H9 (cell line): ENCODE data around the gene SETD3. TPM values are rescaled to one million over a fixed set of nuclear protein-coding genes. Genes with fewer than 3 reads are reported as not detected.
A peak's percentile ranks its signal among the peaks of the same experiment; 100 is the strongest.

ENCODE experiments used
- DNase-seq: peaks from one replicate; pipeline ENCODE4 v3.0.0-alpha.2; 2017
- H2AFZ ChIP-seq: one replicate; pipeline ENCODE4 v1.6.1; 2013; ENCODE audit warnings: mild to moderate bottlenecking, low read length, control low read depth, moderate library complexity
- H2AK5ac ChIP-seq: 2 replicates; pipeline ENCODE4 v1.6.1; 2013; ENCODE audit warnings: low read length, control low read depth, mixed read lengths; ENCODE audit not compliant: insufficient read length
- H2BK120ac ChIP-seq: one replicate; pipeline ENCODE4 v1.6.1; 2013; ENCODE audit warnings: low read depth, mild to moderate bottlenecking, low read length, control low read depth, inconsistent platforms; ENCODE audit not compliant: poor library complexity, severe bottlenecking
- H2BK12ac ChIP-seq: 2 replicates; pipeline ENCODE4 v1.6.1; 2013; ENCODE audit warnings: low read length, control low read depth, mixed read lengths, low read depth; ENCODE audit not compliant: insufficient read length
- H2BK15ac ChIP-seq: 2 replicates; pipeline ENCODE4 v1.6.1; 2013; ENCODE audit warnings: low read depth, low read length, control low read depth
- H2BK20ac ChIP-seq: one replicate; pipeline ENCODE4 v1.6.1; 2013; ENCODE audit warnings: low read depth, mild to moderate bottlenecking, low read length, control low read depth, inconsistent platforms; ENCODE audit not compliant: poor library complexity, severe bottlenecking
- H2BK5ac ChIP-seq: 2 replicates; pipeline ENCODE4 v1.6.1; 2013; ENCODE audit warnings: low read length, control low read depth, mixed read lengths; ENCODE audit not compliant: insufficient read length
- H3K14ac ChIP-seq: 2 replicates; pipeline ENCODE4 v1.6.1; 2013; ENCODE audit warnings: low read length, control low read depth; ENCODE audit not compliant: insufficient read depth
- H3K18ac ChIP-seq: 2 replicates; pipeline ENCODE4 v1.6.1; 2013; ENCODE audit warnings: low read depth, mild to moderate bottlenecking, mixed read lengths, low read length, control low read depth; ENCODE audit not compliant: insufficient read length
- H3K23ac ChIP-seq: 2 replicates; pipeline ENCODE4 v1.6.1; 2013; ENCODE audit warnings: low read length, control low read depth, mixed read lengths, low read depth; ENCODE audit not compliant: insufficient read length
- H3K23me2 ChIP-seq: 2 replicates; pipeline ENCODE4 v1.6.1; 2013; ENCODE audit warnings: low read depth, mild to moderate bottlenecking, mixed read lengths, low read length, control low read depth; ENCODE audit not compliant: insufficient read length, poor library complexity, severe bottlenecking
- H3K27ac ChIP-seq: 2 replicates; pipeline ENCODE4 v1.5.1; 2013; ENCODE audit warnings: low read length, control low read depth, mixed read lengths, low read depth; ENCODE audit not compliant: insufficient read length
- H3K27me3 ChIP-seq: 2 replicates; pipeline ENCODE4 v1.6.1; 2013; ENCODE audit warnings: low read length, control low read depth, inconsistent platforms; ENCODE audit not compliant: insufficient read depth
- H3K4ac ChIP-seq: 2 replicates; pipeline ENCODE4 v1.6.1; 2013; ENCODE audit warnings: low read depth, mild to moderate bottlenecking, control low read depth, inconsistent platforms, low read length, moderate library complexity
- H3K4me1 ChIP-seq: 2 replicates; pipeline ENCODE4 v1.6.1; 2013; ENCODE audit warnings: low read length, control low read depth, inconsistent platforms; ENCODE audit not compliant: insufficient read depth
- H3K4me2 ChIP-seq: 2 replicates; pipeline ENCODE4 v1.6.1; 2013; ENCODE audit warnings: low read length, control low read depth, mixed read lengths; ENCODE audit not compliant: insufficient read length, insufficient read depth
- H3K56ac ChIP-seq: 2 replicates; pipeline ENCODE4 v1.6.1; 2013; ENCODE audit warnings: low read depth, mild to moderate bottlenecking, mixed read lengths, low read length, control low read depth; ENCODE audit not compliant: insufficient read length
- H3K79me1 ChIP-seq: 2 replicates; pipeline ENCODE4 v1.6.1; 2013; ENCODE audit warnings: low read depth, mild to moderate bottlenecking, moderate library complexity, low read length, control low read depth, inconsistent platforms; ENCODE audit not compliant: insufficient read depth, poor library complexity, severe bottlenecking
- H3K79me2 ChIP-seq: 2 replicates; pipeline ENCODE4 v1.6.1; 2013; ENCODE audit warnings: low read length, control low read depth, inconsistent platforms; ENCODE audit not compliant: insufficient read depth
- H3K9ac ChIP-seq: 2 replicates; pipeline ENCODE4 v1.6.1; 2013; ENCODE audit warnings: low read length, control low read depth, mixed read lengths; ENCODE audit not compliant: insufficient read length; ENCODE audit errors: extremely low read depth
- H3K9me3 ChIP-seq: one replicate; pipeline ENCODE4 v1.6.1; 2013; ENCODE audit warnings: low read depth, low read length, inconsistent platforms; ENCODE audit not compliant: control insufficient read depth
- H3T11ph ChIP-seq: one replicate; pipeline ENCODE4 v1.6.1; 2013; ENCODE audit warnings: mild to moderate bottlenecking, low read length, control low read depth, inconsistent platforms
- H4K20me1 ChIP-seq: one replicate; pipeline ENCODE4 v1.6.1; 2013; ENCODE audit not compliant: control insufficient read depth, insufficient read length, insufficient read depth
- H4K5ac ChIP-seq: 2 replicates; pipeline ENCODE4 v1.6.1; 2013; ENCODE audit warnings: low read depth, mild to moderate bottlenecking, mixed read lengths, low read length, control low read depth; ENCODE audit not compliant: insufficient read length
- H4K8ac ChIP-seq: replicated peaks from 2 replicates; pipeline ENCODE4 v1.6.1; 2013; ENCODE audit warnings: low read length, control low read depth, mixed read lengths, low read depth; ENCODE audit not compliant: insufficient read length
- H4K91ac ChIP-seq: 2 replicates; pipeline ENCODE4 v1.6.1; 2013; ENCODE audit warnings: low read depth, mild to moderate bottlenecking, moderate library complexity, mixed read lengths, low read length, control low read depth; ENCODE audit not compliant: insufficient read length
- H3K27ac Mint-ChIP-seq, 3 experiments: 2 replicates in 2 of 3; 3 replicates in 1 of 3; pipeline ENCODE4 v1.8.0; 2020 to 2021; ENCODE audit warnings: mixed read lengths in 3 of 3, mild to moderate bottlenecking in 1 of 3, moderate library complexity in 1 of 3
- H3K27me3 Mint-ChIP-seq: 2 replicates; pipeline ENCODE4 v1.8.0; 2021; ENCODE audit warnings: low read depth, mild to moderate bottlenecking, moderate library complexity, mixed read lengths
- H3K36me3 Mint-ChIP-seq, 3 experiments: 2 replicates in 2 of 3; 3 replicates in 1 of 3; pipeline ENCODE4 v1.8.0; 2020 to 2021; ENCODE audit warnings: low read depth in 3 of 3, mixed read lengths in 3 of 3; ENCODE audit not compliant: insufficient read depth in 1 of 3
- H3K4me1 Mint-ChIP-seq, 2 experiments: 2 replicates each; pipeline ENCODE4 v1.8.0; 2020; ENCODE audit warnings: mixed read lengths in 2 of 2
- H3K4me3 Mint-ChIP-seq, 2 experiments: 2 replicates in 1 of 2; 3 replicates in 1 of 2; pipeline ENCODE4 v1.8.0; 2020 to 2021; ENCODE audit warnings: mild to moderate bottlenecking in 2 of 2, mixed read lengths in 2 of 2, moderate library complexity in 1 of 2
- H3K9me3 Mint-ChIP-seq, 2 experiments: 2 replicates in 1 of 2; 3 replicates in 1 of 2; pipeline ENCODE4 v1.8.0; 2020; ENCODE audit warnings: mild to moderate bottlenecking in 2 of 2, mixed read lengths in 2 of 2, moderate library complexity in 1 of 2
- WGBS: extraction: QIAGEN DNeasy Blood & Tissue Kit; methylation state at CpG from one replicate; pipeline ENCODE4 v1.1.7; 2013; ENCODE audit warnings: missing lambda C conversion rate, low lambda C conversion rate, mixed read lengths; ENCODE audit not compliant: insufficient read length; ENCODE audit errors: extremely low coverage; 5-methylcytosine and 5-hydroxymethylcytosine counted together
- total RNA-seq: library from RNA; stranded (reverse); gene quantifications from 2 replicates; pipeline ENCODE4 v1.2.1, GENCODE V29; 2021
- TF ChIP-seq, protein P1 (sequence below): fragments of 200-600 bp; sonication (generic); conservative IDR thresholded peaks from 3 replicates; pipeline ENCODE4 v1.8.0; 2021; ENCODE audit warnings: antibody characterized with exemption, mild to moderate bottlenecking

The SETD3 gene
- total RNA-seq, 1 experiment from 2014 or later: 56.7 TPM

DNA sequence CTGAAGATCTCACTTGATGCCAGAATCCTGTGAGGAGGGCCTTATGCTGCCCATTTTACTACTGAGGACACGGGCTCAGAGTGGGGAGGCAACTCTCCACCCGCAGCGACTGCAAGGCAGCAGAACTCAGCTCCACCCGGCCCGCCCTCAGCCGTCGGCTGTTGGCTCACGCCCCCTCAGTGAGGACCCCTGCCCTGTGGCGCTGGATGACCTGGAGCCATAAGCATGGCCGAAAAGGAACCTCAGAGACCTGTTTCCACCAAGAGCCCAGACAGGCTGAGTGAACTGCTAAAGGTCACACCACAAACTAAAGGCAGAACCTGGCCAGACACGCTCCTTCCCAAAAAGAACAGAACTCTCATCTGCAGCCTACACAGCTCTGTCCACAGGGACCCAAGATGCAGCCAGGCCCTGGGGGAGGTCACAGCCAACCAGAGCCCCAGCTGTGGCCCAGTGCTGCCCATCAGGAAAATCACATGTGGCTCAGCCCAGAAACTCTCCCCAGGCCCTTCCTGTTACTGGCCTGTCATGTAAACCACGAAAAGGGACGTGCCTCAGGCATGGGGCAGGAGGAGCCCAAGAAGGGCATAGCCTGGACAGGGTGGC is 33.4 kb upstream of the SETD3 start:
- no CpG with 5 or more reads among the region's 13 CpGs for WGBS
- no peak overlapping the region for H3K4me2 ChIP-seq
- no peak overlapping the region for H2BK5ac ChIP-seq
- H3K79me1 ChIP-seq: no peaks in the 10 kb centered on the region
- Mint-ChIP-seq H3K27ac (peak overlapping the region in 2 of 3 experiments; percentile 44 to 58; a peak in 2 of 7 replicates), H3K36me3 (peaks cover 7 to 20% (median 11%) of the 10 kb centered on the region in 3 experiments; a peak in 5 of 7 replicates), H3K9me3 (no peaks in the 10 kb centered on the region), H3K27me3 (no peaks in the 10 kb centered on the region), H3K4me3 (no peak overlapping the region; a peak in 1 of 5 replicates), H3K4me1 (peaks cover 4 to 11% of the 10 kb centered on the region in 2 experiments)
- H4K8ac ChIP-seq: no peak overlapping the region
- no peak overlapping the region for H3T11ph ChIP-seq
- H3K23ac ChIP-seq: no peak overlapping the region
- no peak overlapping the region for H3K56ac ChIP-seq
- TF ChIP-seq, protein P1, sequence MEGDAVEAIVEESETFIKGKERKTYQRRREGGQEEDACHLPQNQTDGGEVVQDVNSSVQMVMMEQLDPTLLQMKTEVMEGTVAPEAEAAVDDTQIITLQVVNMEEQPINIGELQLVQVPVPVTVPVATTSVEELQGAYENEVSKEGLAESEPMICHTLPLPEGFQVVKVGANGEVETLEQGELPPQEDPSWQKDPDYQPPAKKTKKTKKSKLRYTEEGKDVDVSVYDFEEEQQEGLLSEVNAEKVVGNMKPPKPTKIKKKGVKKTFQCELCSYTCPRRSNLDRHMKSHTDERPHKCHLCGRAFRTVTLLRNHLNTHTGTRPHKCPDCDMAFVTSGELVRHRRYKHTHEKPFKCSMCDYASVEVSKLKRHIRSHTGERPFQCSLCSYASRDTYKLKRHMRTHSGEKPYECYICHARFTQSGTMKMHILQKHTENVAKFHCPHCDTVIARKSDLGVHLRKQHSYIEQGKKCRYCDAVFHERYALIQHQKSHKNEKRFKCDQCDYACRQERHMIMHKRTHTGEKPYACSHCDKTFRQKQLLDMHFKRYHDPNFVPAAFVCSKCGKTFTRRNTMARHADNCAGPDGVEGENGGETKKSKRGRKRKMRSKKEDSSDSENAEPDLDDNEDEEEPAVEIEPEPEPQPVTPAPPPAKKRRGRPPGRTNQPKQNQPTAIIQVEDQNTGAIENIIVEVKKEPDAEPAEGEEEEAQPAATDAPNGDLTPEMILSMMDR: no peak
- DNase-seq: peak; percentile 25
- no peak overlapping the region for H2BK20ac ChIP-seq
- H4K20me1 ChIP-seq: peaks cover 6% of the 10 kb centered on the region
- no peak overlapping the region for H2BK12ac ChIP-seq
- H3K9ac ChIP-seq: no peak overlapping the region
- no peak overlapping the region for H3K14ac ChIP-seq
- no peak overlapping the region for H2AFZ ChIP-seq
- H4K5ac ChIP-seq: no peak overlapping the region
- H2AK5ac ChIP-seq: no peak overlapping the region
- H3K18ac ChIP-seq: no peak overlapping the region
- H3K23me2 ChIP-seq: no peaks in the 10 kb centered on the region
- no peaks in the 10 kb centered on the region for H3K4me1 ChIP-seq
- H4K91ac ChIP-seq: no peak overlapping the region
- H3K9me3 ChIP-seq: no peaks in the 10 kb centered on the region
- no peaks in the 10 kb centered on the region for H3K79me2 ChIP-seq
- no peak overlapping the region for H3K4ac ChIP-seq
- H2BK15ac ChIP-seq: no peak overlapping the region
- H2BK120ac ChIP-seq: no peak overlapping the region
- H3K27me3 ChIP-seq: no peaks in the 10 kb centered on the region
- H3K27ac ChIP-seq: no peak overlapping the region
